Suprapubic skin (tissue), 3 donors: Measurements from ENCODE around the gene CDH6.

ENCODE experiments used
- POLR2A ChIP-seq, 2 donors: fragments of 450-650 bp; IDR thresholded peaks; one replicate each; pipeline ENCODE4 v1.6.1; 2017; ENCODE audit warnings: antibody characterized with exemption in 2 of 2, mild to moderate bottlenecking in 2 of 2, moderate library complexity in 2 of 2
- TF ChIP-seq, protein P1 (sequence below), 2 donors: fragments of 200-600 bp in 1 of 2; fragments of 450-650 bp in 1 of 2; sonication (generic) in 1 of 2; IDR thresholded peaks; one replicate each; pipeline ENCODE4 v1.5.1; 2016 to 2019; ENCODE audit warnings: antibody characterized with exemption in 2 of 2, mild to moderate bottlenecking in 1 of 2, moderate library complexity in 1 of 2

GRCh38 chr5:31244921-31245320 is 51.4 kb downstream of the CDH6 start:
- TF ChIP-seq POLR2A (IDR thresholded peaks at IDR 0.05): no peak
- TF ChIP-seq, protein P1, sequence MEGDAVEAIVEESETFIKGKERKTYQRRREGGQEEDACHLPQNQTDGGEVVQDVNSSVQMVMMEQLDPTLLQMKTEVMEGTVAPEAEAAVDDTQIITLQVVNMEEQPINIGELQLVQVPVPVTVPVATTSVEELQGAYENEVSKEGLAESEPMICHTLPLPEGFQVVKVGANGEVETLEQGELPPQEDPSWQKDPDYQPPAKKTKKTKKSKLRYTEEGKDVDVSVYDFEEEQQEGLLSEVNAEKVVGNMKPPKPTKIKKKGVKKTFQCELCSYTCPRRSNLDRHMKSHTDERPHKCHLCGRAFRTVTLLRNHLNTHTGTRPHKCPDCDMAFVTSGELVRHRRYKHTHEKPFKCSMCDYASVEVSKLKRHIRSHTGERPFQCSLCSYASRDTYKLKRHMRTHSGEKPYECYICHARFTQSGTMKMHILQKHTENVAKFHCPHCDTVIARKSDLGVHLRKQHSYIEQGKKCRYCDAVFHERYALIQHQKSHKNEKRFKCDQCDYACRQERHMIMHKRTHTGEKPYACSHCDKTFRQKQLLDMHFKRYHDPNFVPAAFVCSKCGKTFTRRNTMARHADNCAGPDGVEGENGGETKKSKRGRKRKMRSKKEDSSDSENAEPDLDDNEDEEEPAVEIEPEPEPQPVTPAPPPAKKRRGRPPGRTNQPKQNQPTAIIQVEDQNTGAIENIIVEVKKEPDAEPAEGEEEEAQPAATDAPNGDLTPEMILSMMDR (IDR thresholded peaks at IDR 0.05): no peak
